ENCODE results near the gene FMNL2.

DNA sequence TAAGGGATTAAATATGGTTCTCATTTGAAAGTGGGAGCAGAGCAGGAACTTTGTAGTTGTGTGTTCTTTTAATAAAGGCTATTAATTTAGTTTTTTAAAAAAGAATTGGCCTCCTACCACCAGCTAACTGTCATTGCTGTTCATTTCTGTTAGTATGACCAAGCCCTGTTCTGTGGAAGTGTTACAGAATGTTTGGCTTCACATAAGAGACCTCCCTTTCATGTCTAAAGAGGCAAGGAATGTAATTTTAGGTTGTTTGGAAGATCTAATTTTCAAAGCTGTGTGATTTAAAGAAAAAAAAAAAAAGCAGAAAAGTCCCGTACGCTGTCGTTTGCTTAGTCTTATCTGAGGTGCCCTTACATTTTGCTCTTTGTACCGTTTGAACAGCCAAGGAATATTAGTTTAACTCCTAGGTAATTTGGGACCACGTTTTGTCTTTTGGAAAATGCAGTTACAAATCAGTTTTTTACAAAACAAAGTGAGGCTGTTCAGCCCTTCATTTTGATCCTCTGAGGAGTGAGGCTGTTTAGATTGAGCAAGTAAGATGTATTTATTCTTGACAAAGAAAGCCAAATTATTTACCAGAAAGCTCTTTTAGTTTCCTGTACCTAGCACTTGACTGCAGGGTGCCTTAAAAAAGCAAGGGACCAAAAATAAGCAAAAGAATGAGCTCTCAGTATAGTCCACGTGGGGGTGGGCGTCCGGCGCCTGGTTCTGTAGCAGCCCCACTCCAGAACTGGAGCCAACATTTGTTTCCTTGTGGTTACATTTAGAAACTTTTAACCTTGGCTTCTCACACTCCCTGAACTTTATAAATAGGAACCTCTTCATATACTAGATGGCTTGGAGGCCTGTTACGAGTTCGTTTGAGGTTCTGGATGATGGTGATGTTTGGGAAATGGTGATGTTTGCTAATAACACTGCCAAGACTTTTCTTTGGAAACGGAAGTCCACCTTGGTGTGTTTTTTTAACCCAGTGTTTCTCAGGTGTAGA is 136.2 kb downstream of the FMNL2 start:
- TF ChIP-seq, protein P1, sequence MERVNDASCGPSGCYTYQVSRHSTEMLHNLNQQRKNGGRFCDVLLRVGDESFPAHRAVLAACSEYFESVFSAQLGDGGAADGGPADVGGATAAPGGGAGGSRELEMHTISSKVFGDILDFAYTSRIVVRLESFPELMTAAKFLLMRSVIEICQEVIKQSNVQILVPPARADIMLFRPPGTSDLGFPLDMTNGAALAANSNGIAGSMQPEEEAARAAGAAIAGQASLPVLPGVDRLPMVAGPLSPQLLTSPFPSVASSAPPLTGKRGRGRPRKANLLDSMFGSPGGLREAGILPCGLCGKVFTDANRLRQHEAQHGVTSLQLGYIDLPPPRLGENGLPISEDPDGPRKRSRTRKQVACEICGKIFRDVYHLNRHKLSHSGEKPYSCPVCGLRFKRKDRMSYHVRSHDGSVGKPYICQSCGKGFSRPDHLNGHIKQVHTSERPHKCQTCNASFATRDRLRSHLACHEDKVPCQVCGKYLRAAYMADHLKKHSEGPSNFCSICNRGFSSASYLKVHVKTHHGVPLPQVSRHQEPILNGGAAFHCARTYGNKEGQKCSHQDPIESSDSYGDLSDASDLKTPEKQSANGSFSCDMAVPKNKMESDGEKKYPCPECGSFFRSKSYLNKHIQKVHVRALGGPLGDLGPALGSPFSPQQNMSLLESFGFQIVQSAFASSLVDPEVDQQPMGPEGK (CRISPR knock-in tag; IDR thresholded peaks at IDR 0.05; ENCODE audit: borderline replicate concordance): no peak
- TF ChIP-seq ZNF70 (CRISPR knock-in tag; IDR thresholded peaks at IDR 0.05): no peak
- TF ChIP-seq, protein P2, sequence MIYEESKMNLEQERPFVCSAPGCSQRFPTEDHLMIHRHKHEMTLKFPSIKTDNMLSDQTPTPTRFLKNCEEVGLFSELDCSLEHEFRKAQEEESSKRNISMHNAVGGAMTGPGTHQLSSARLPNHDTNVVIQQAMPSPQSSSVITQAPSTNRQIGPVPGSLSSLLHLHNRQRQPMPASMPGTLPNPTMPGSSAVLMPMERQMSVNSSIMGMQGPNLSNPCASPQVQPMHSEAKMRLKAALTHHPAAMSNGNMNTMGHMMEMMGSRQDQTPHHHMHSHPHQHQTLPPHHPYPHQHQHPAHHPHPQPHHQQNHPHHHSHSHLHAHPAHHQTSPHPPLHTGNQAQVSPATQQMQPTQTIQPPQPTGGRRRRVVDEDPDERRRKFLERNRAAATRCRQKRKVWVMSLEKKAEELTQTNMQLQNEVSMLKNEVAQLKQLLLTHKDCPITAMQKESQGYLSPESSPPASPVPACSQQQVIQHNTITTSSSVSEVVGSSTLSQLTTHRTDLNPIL (CRISPR knock-in tag; IDR thresholded peaks at IDR 0.05; ENCODE audit: low read depth): no peak
